HTERT RPE-1 (cell line): ENCODE data around the gene TXNRD1.
"Not testable (repeated sequence)": the region's sequence is repeated elsewhere in the genome, so short reads cannot be mapped to it uniquely, and the experiment has no call there.

ENCODE experiments used
- in situ Hi-C: fragments of 300-500 bp; cut with MboI; formaldehyde crosslinking; loops from 4 replicates; pipeline ENCODE4 v1.14.3; 2020; ENCODE audit warnings: low sequenced_read_pairs

Gene TXNRD1

GRCh38 chr12:104394086-104394485 is 178.5 kb downstream of the TXNRD1 start:
- in situ Hi-C loops, result not testable (repeated sequence)
